A673 (cell line): ENCODE results near the gene HAPLN3. TPM values are rescaled to one million over a fixed set of nuclear protein-coding genes. Genes with fewer than 3 reads are reported as not detected.

Source experiments
- BruUV-seq: library from RNA; stranded (reverse); fragments of 400-500 nt; replicated peaks from 2 replicates; lab custom pipeline; 2021; lab: Mats Ljungman, UMichigan
- CTCF ChIA-PET: fragments of 300-600 bp; sonication (Branson Sonifier 250); formaldehyde crosslinking; loops from one replicate; lab custom pipeline; 2022; ENCODE audit warnings: antibody characterized with exemption; lab: Charles Lee
- POLR2A ChIA-PET: fragments of 300-600 bp; sonication (Branson Sonifier 250); formaldehyde crosslinking; loops from one replicate; lab custom pipeline; 2022; ENCODE audit warnings: antibody characterized with exemption; ENCODE audit not compliant: low non-redundant PET; lab: Charles Lee
- DNase-seq: peaks from one replicate; pipeline ENCODE4 v3.0.0-alpha.2; 2015; ENCODE audit warnings: low spot score
- H3K27ac ChIP-seq: fragments of 200-600 bp; sonication (generic); 2 replicates; pipeline ENCODE4 v1.5.1; 2016; ENCODE audit warnings: mixed run types, low read depth, mild to moderate bottlenecking, mixed read lengths, antibody characterized with exemption, low read length; ENCODE audit not compliant: poor library complexity, severe bottlenecking
- H3K27me3 ChIP-seq: fragments of 200-600 bp; sonication (generic); replicated peaks from 2 replicates; pipeline ENCODE4 v1.6.1; 2017; ENCODE audit warnings: mixed run types, low read depth, mild to moderate bottlenecking, mixed read lengths, antibody characterized with exemption, low read length; ENCODE audit not compliant: insufficient read depth, poor library complexity
- H3K36me3 ChIP-seq: fragments of 200-600 bp; sonication (generic); 2 replicates; pipeline ENCODE4 v1.6.1; 2016; ENCODE audit warnings: mixed run types, mild to moderate bottlenecking, mixed read lengths, antibody characterized with exemption, low read length; ENCODE audit not compliant: insufficient read depth, poor library complexity, severe bottlenecking
- H3K4me1 ChIP-seq: fragments of 200-600 bp; sonication (generic); 2 replicates; pipeline ENCODE4 v1.6.1; 2017; ENCODE audit warnings: mixed run types, mild to moderate bottlenecking, mixed read lengths, antibody characterized with exemption, low read length; ENCODE audit not compliant: insufficient read depth, poor library complexity, severe bottlenecking
- H3K4me3 ChIP-seq: fragments of 200-600 bp; sonication (generic); 2 replicates; pipeline ENCODE4 v1.5.1; 2016; ENCODE audit warnings: low read depth, mixed run types, mild to moderate bottlenecking, mixed read lengths, low read length; ENCODE audit not compliant: poor library complexity, severe bottlenecking
- H3K9me3 ChIP-seq: fragments of 200-600 bp; sonication (generic); 2 replicates; pipeline ENCODE4 v1.6.1; 2016; ENCODE audit warnings: mixed run types, low read depth, mild to moderate bottlenecking, mixed read lengths, antibody characterized with exemption, low read length; ENCODE audit not compliant: poor library complexity, severe bottlenecking
- EZH2 ChIP-seq: fragments of 200-600 bp; sonication (generic); IDR thresholded peaks from 2 replicates; pipeline ENCODE4 v1.6.1; 2017; ENCODE audit warnings: borderline replicate concordance, low read depth, mild to moderate bottlenecking, mixed read lengths, antibody characterized with exemption, low read length; ENCODE audit not compliant: poor library complexity, severe bottlenecking
- intact Hi-C: fragments of 100-400 bp; cut with micrococcal nuclease; formaldehyde crosslinking; loops from one replicate; pipeline ENCODE4 v1.10.0; 2022; ENCODE audit not compliant: unreplicated experiment
- total RNA-seq: library from RNA; stranded (reverse); gene quantifications from 2 replicates; pipeline ENCODE4 v1.2.3, GENCODE V29; 2021
- TF ChIP-seq, protein P1 (sequence below): fragments of 300-800, 200-600 bp; sonication (generic); conservative IDR thresholded peaks from 2 replicates; pipeline ENCODE4 v1.5.1; 2017; ENCODE audit warnings: low read depth, mild to moderate bottlenecking, antibody characterized with exemption, low read length, moderate library complexity, mixed read lengths

HAPLN3 gene
- total RNA-seq, 1 experiment from 2014 or later = 1.4 TPM

GRCh38 chr15:88906551-88906950 lies 11.2 kb upstream of the HAPLN3 start:
- intact Hi-C loops = no loop called here
- TF ChIP-seq EZH2 = no peak
- TF ChIP-seq, protein P1, sequence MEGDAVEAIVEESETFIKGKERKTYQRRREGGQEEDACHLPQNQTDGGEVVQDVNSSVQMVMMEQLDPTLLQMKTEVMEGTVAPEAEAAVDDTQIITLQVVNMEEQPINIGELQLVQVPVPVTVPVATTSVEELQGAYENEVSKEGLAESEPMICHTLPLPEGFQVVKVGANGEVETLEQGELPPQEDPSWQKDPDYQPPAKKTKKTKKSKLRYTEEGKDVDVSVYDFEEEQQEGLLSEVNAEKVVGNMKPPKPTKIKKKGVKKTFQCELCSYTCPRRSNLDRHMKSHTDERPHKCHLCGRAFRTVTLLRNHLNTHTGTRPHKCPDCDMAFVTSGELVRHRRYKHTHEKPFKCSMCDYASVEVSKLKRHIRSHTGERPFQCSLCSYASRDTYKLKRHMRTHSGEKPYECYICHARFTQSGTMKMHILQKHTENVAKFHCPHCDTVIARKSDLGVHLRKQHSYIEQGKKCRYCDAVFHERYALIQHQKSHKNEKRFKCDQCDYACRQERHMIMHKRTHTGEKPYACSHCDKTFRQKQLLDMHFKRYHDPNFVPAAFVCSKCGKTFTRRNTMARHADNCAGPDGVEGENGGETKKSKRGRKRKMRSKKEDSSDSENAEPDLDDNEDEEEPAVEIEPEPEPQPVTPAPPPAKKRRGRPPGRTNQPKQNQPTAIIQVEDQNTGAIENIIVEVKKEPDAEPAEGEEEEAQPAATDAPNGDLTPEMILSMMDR = no peak
- Histone ChIP-seq H3K27ac (no peak overlapping the region), H3K4me1 (peaks cover 3% of the 10 kb centered on the region), H3K27me3 (no peaks in the 10 kb centered on the region), H3K4me3 (no peak overlapping the region), H3K36me3 (peaks cover 3% of the 10 kb centered on the region), H3K9me3 (no peaks in the 10 kb centered on the region)
- no TSS peak for BruUV-seq
- DNase-seq = no peak
- CTCF ChIA-PET = no interaction called here
- POLR2A ChIA-PET = no interaction called here

DNA sequence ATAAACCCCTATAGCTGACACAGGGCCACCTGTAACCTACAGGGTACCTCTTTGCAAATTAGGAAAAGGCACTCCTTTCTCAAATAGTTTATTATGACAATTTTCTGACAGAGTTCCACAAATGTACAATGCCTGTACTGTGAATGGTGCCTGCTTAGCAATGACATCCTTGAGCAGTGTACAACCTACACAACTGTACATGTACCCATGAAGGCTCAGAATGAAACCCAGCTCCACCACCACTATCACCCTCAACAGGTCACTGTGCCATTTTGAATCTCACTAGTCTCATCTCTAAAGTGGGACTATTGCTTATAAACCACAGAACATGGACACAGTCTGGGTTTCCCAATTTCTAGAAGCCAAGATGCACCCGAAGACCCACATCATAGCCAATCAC lies 10.8 kb upstream of the HAPLN3 start:
- Histone ChIP-seq H3K27ac (no peak overlapping the region), H3K36me3 (peaks cover 3% of the 10 kb centered on the region), H3K27me3 (no peaks in the 10 kb centered on the region), H3K4me1 (peaks cover 3% of the 10 kb centered on the region), H3K9me3 (no peaks in the 10 kb centered on the region), H3K4me3 (no peak overlapping the region)
- no TSS peak for BruUV-seq
- CTCF ChIA-PET = no interaction called here
- POLR2A ChIA-PET = no interaction called here
- DNase-seq = no peak
- intact Hi-C loops = no loop called here
- no peak for TF ChIP-seq EZH2
- TF ChIP-seq, protein P1 = no peak

DNA sequence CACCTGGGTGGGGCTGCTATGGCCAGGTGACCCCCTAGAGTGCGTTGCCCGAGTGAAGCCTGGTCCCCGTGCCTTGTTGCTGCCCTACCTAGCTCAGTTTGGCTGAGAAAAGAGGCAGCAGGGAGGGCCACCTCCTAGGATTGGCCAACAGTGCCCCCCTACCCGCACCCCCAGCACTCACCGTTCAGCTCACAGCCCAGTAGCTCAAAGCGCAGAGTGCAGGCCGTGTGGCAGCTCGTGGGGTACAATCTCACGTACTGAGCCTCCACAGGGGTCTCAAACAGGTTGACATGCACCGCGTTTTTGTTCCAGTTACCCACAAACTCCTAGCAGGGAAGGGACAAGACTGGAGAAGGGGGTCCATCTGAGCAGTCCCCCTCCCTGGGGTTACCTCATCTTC lies 10.2 kb upstream of the HAPLN3 start:
- DNase-seq = no peak
- no peak for TF ChIP-seq EZH2
- TF ChIP-seq, protein P1 = no peak
- CTCF ChIA-PET = interaction anchor here (0.8 to 1.3 kb wide), 4 partner anchors 25 to 272 kb away, joined by 3 to 14 read pairs (median 5); no protein-coding TSS in a partner anchor
- Histone ChIP-seq H3K4me1 (peaks cover 3% of the 10 kb centered on the region), H3K36me3 (peaks cover 3% of the 10 kb centered on the region), H3K4me3 (no peak overlapping the region), H3K27ac (no peak overlapping the region), H3K27me3 (no peaks in the 10 kb centered on the region), H3K9me3 (no peaks in the 10 kb centered on the region)
- POLR2A ChIA-PET = no interaction called here
- intact Hi-C loops = no loop called here
- BruUV-seq = no TSS peak
